Measurements from ENCODE around the gene TARS2. TPM values are rescaled to one million over a fixed set of nuclear protein-coding genes. Genes with fewer than 3 reads are reported as not detected.

Gene TARS2
- total and polyA plus RNA-seq, 10 of the 15 experiments (the other 5 are each of a cell fraction or from before 2014, with no cell fraction given) = 11.0 to 51.8 (median 45.2) TPM

- no peaks in the 10 kb centered on the region; a peak in 1 of 4 replicates for H3K27me3 ChIP-seq (replicated peaks in 1 of 2; ENCODE audit: control insufficient read depth in 2 of 2, insufficient read depth in 2 of 2, low read length in 1 of 2)
- ChIA-PET SMC1A (ENCODE audit: uncharacterized antibody, unreplicated experiment) (no interaction called here), CTCF (no interaction called here), RAD21 (ENCODE audit: unreplicated experiment) (no interaction called here), POLR2A (interaction anchor here (0.5 kb wide), 1 partner anchor 13 kb away, joined by 6 read pairs; no protein-coding TSS in a partner anchor)
- BruUV-seq (replicated peaks) = no TSS peak
- H3K9ac ChIP-seq (ENCODE audit: control insufficient read depth, insufficient read depth, low read length) = no peak overlapping the region
- H3K9me3 ChIP-seq (replicated peaks; ENCODE audit: control insufficient read depth, insufficient read depth, low read length) = no peaks in the 10 kb centered on the region
- no peak overlapping the region for H3K4me3 ChIP-seq
- TF ChIP-seq YY1 (IDR thresholded peaks at IDR 0.05; ENCODE audit: low read depth, low read length) (no peak), EED (IDR thresholded peaks at IDR 0.05; ENCODE audit: low read depth) (no peak), RELA (IDR thresholded peaks at IDR 0.05; ENCODE audit: borderline replicate concordance, partially characterized antibody) (no peak), SPI1 (IDR thresholded peaks at IDR 0.05; ENCODE audit: borderline replicate concordance, insufficient read depth, low read depth, low read length) (no peak), EZH2 (IDR thresholded peaks at IDR 0.05; ENCODE audit: borderline replicate concordance, control insufficient read depth, low read depth, low read length) (no peak), NFYB (IDR thresholded peaks at IDR 0.05; ENCODE audit: insufficient read depth, low read depth, low read length) (no peak), TARDBP (IDR thresholded peaks at IDR 0.05; ENCODE audit: borderline replicate concordance) (no peak), IKZF1 (conservative IDR thresholded peaks at IDR 0.05) (no peak), SIX5 (IDR thresholded peaks at IDR 0.05; ENCODE audit: low read depth, low read length, severe bottlenecking) (no peak), ATF7 (IDR thresholded peaks at IDR 0.05; ENCODE audit: low read depth) (no peak), SMAD1 (IDR thresholded peaks at IDR 0.05; ENCODE audit: low read depth, partially characterized antibody) (no peak), HDAC6 (IDR thresholded peaks at IDR 0.05; ENCODE audit: unreplicated experiment) (no peak), DPF2 (IDR thresholded peaks at IDR 0.05) (no peak), POLR2A (IDR thresholded peaks at IDR 0.05; ENCODE audit: low read depth, low read length) (no peak), SMAD5 (IDR thresholded peaks at IDR 0.05; ENCODE audit: low read depth) (no peak)
- TF ChIP-seq, protein P1, sequence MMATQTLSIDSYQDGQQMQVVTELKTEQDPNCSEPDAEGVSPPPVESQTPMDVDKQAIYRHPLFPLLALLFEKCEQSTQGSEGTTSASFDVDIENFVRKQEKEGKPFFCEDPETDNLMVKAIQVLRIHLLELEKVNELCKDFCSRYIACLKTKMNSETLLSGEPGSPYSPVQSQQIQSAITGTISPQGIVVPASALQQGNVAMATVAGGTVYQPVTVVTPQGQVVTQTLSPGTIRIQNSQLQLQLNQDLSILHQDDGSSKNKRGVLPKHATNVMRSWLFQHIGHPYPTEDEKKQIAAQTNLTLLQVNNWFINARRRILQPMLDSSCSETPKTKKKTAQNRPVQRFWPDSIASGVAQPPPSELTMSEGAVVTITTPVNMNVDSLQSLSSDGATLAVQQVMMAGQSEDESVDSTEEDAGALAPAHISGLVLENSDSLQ (IDR thresholded peaks at IDR 0.05) = no peak
- in situ Hi-C loops (cut with MboI) = no loop called here
- H3K79me2 ChIP-seq (ENCODE audit: control insufficient read depth, insufficient read depth, low read length) = no peaks in the 10 kb centered on the region
- no peak for FAIRE-seq
- no peak overlapping the region for H3K4me2 ChIP-seq (ENCODE audit: control insufficient read depth, insufficient read depth)
- peaks cover 3% of the 10 kb centered on the region; the same call in 1 of the 2 replicates for H3K4me1 ChIP-seq (ENCODE audit: control insufficient read depth, insufficient read depth, low read length)
- no peak overlapping the region for H3K27ac ChIP-seq (ENCODE audit: control insufficient read depth, insufficient read depth)
- WGBS (ENCODE audit: insufficient coverage, insufficient replicate concordance, low lambda C conversion rate, missing lambda C conversion rate) = 48% methylated on average over 9 of the region's 12 CpGs
- H2AFZ ChIP-seq (ENCODE audit: control insufficient read depth, low read depth, low read length) = no peak overlapping the region
- no peak for DNase-seq (ENCODE audit: low read depth, low spot score)
- no peaks in the 10 kb centered on the region for H4K20me1 ChIP-seq (ENCODE audit: control insufficient read depth, insufficient read depth)
- no peak for ATAC-seq
- no peaks in the 10 kb centered on the region for H3K36me3 ChIP-seq (ENCODE audit: control insufficient read depth in 2 of 2, insufficient read depth in 2 of 2, low read length in 1 of 2)
- intact Hi-C loops (cut with micrococcal nuclease; ENCODE audit: unreplicated experiment) = no loop called here
These were observed 65.7 kb downstream of the TARS2 start for GRCh38 chr1:150552911-150553289.

All from GM12878 (cell line).